Stomach (tissue), 4 donors: ENCODE results near the gene CCN2.

ENCODE experiments used
- EP300 ChIP-seq: sonication (generic); formaldehyde crosslinking; IDR thresholded peaks from one replicate; pipeline ENCODE4 v1.6.1; 2017; ENCODE audit warnings: antibody characterized with exemption
- POLR2A ChIP-seq, 4 donors: fragments of 450-650 bp; IDR thresholded peaks; one replicate each; pipeline ENCODE4 v1.6.1; 2016; ENCODE audit warnings: antibody characterized with exemption in 4 of 4, control low read depth in 2 of 4, mild to moderate bottlenecking in 1 of 4, moderate library complexity in 1 of 4
- POLR2AphosphoS5 ChIP-seq, 3 donors: sonication (generic); formaldehyde crosslinking; IDR thresholded peaks; one replicate each; pipeline ENCODE4 v1.6.1; 2016; ENCODE audit warnings: antibody characterized with exemption in 3 of 3
- TF ChIP-seq, protein P1 (sequence below), 7 experiments: fragments of 450-650 bp in 4 of 7; fragments of 200-600 bp in 3 of 7; sonication (generic) in 3 of 7; IDR thresholded peaks; one replicate each; pipeline ENCODE4 v1.5.1; 2016 to 2019; ENCODE audit warnings: antibody characterized with exemption in 7 of 7, control low read depth in 2 of 7, mild to moderate bottlenecking in 1 of 7

- TF ChIP-seq POLR2A (IDR thresholded peaks at IDR 0.05) (no peak), POLR2AphosphoS5 (IDR thresholded peaks at IDR 0.05) (no peak), EP300 (no peak)
- TF ChIP-seq, protein P1, sequence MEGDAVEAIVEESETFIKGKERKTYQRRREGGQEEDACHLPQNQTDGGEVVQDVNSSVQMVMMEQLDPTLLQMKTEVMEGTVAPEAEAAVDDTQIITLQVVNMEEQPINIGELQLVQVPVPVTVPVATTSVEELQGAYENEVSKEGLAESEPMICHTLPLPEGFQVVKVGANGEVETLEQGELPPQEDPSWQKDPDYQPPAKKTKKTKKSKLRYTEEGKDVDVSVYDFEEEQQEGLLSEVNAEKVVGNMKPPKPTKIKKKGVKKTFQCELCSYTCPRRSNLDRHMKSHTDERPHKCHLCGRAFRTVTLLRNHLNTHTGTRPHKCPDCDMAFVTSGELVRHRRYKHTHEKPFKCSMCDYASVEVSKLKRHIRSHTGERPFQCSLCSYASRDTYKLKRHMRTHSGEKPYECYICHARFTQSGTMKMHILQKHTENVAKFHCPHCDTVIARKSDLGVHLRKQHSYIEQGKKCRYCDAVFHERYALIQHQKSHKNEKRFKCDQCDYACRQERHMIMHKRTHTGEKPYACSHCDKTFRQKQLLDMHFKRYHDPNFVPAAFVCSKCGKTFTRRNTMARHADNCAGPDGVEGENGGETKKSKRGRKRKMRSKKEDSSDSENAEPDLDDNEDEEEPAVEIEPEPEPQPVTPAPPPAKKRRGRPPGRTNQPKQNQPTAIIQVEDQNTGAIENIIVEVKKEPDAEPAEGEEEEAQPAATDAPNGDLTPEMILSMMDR (IDR thresholded peaks at IDR 0.05) = no peak
Measured at GRCh38 chr6:131989036-131989435, 37.9 kb upstream of the CCN2 start.
